Mammary epithelial cell (primary cell): ENCODE data around the gene LTBP3.

Experiments
- EZH2 ChIP-seq: IDR thresholded peaks from 2 replicates; pipeline ENCODE4 v1.6.1; 2012; ENCODE audit warnings: low read length, inconsistent platforms, borderline replicate concordance
- TF ChIP-seq, protein P1 (sequence below), 2 donors: IDR thresholded peaks in 1 of 2; conservative IDR thresholded peaks in 1 of 2; 2 replicates each; pipeline ENCODE4 v1.5.1; 2011 to 2012; ENCODE audit warnings: inconsistent platforms in 2 of 2, low read length in 2 of 2, mild to moderate bottlenecking in 2 of 2, control low read depth in 1 of 2, low read depth in 1 of 2; ENCODE audit not compliant: insufficient read depth in 1 of 2; ENCODE audit errors: extremely low read depth in 1 of 2

DNA sequence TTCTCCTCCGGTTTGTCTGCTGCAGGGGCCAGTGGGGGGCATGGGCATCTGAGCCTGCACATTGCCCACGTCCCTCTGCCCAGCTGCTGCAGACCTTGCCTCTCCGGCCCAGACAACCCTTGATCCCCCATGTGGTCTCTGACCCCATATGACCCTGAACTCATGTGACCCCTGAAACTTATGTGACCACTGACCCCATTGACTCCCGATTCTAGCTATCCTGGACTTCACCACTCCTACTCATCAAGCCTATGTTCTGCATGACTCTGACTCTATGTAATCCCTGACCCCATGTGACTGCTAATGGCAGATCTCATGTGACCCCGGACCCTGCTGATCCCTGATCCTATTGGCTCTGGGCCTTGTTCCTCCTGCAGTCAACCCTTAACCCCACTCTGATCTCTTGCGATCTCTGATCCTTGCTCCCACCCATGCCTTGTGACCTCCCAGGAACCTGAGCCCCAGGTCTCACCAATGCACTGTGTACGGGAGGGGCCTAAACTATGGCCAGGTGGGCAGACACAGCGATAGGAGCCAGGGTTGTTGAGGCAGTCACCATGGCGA, 5.7 kb downstream of the LTBP3 start:
- TF ChIP-seq, protein P1, sequence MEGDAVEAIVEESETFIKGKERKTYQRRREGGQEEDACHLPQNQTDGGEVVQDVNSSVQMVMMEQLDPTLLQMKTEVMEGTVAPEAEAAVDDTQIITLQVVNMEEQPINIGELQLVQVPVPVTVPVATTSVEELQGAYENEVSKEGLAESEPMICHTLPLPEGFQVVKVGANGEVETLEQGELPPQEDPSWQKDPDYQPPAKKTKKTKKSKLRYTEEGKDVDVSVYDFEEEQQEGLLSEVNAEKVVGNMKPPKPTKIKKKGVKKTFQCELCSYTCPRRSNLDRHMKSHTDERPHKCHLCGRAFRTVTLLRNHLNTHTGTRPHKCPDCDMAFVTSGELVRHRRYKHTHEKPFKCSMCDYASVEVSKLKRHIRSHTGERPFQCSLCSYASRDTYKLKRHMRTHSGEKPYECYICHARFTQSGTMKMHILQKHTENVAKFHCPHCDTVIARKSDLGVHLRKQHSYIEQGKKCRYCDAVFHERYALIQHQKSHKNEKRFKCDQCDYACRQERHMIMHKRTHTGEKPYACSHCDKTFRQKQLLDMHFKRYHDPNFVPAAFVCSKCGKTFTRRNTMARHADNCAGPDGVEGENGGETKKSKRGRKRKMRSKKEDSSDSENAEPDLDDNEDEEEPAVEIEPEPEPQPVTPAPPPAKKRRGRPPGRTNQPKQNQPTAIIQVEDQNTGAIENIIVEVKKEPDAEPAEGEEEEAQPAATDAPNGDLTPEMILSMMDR (conservative IDR thresholded peaks at IDR 0.05 in 1 of 2, IDR thresholded peaks at IDR 0.05 in 1 of 2; ENCODE audit: extremely low read depth in 1 of 2, insufficient read depth in 1 of 2, low read depth in 1 of 2, low read length in 2 of 2) = no peak
- TF ChIP-seq EZH2 = no peak
